Chondrocyte (in vitro differentiated cells): Measurements from ENCODE around the gene GTPBP4. TPM values are rescaled to one million over a fixed set of nuclear protein-coding genes. Genes with fewer than 3 reads are reported as not detected.

ENCODE experiments used
- DNase-seq: peaks from one replicate; pipeline ENCODE4 v3.0.0; 2021; ENCODE audit warnings: mixed read lengths, low spot score
- H3K27ac Mint-ChIP-seq: one replicate; pipeline ENCODE4 v1.8.0; 2021; ENCODE audit warnings: mild to moderate bottlenecking, moderate library complexity, mixed read lengths; ENCODE audit not compliant: unreplicated experiment
- H3K27me3 Mint-ChIP-seq: 2 replicates; pipeline ENCODE4 v1.8.0; 2021; ENCODE audit warnings: low read depth, mixed read lengths
- H3K36me3 Mint-ChIP-seq: 2 replicates; pipeline ENCODE4 v1.8.0; 2021; ENCODE audit warnings: low read depth, mixed read lengths
- H3K4me1 Mint-ChIP-seq: 2 replicates; pipeline ENCODE4 v1.8.0; 2021; ENCODE audit warnings: low read depth, mild to moderate bottlenecking, mixed read lengths
- H3K4me3 Mint-ChIP-seq: one replicate; pipeline ENCODE4 v1.8.0; 2021; ENCODE audit warnings: mild to moderate bottlenecking, moderate library complexity, mixed read lengths; ENCODE audit not compliant: unreplicated experiment
- H3K9me3 Mint-ChIP-seq: 2 replicates; pipeline ENCODE4 v1.8.0; 2021; ENCODE audit warnings: low read depth, mixed read lengths
- total RNA-seq: library from RNA; stranded (reverse); gene quantifications from 3 replicates; pipeline ENCODE4 v1.2.1, GENCODE V29; 2021
- TF ChIP-seq, protein P1 (sequence below): fragments of 200-600 bp; sonication (generic); IDR thresholded peaks from 2 replicates; pipeline ENCODE4 v1.5.0; 2021; ENCODE audit warnings: antibody characterized with exemption, mild to moderate bottlenecking, moderate library complexity

GTPBP4 gene
- total RNA-seq, 1 donor from 2014 or later: 48.5 TPM

DNA sequence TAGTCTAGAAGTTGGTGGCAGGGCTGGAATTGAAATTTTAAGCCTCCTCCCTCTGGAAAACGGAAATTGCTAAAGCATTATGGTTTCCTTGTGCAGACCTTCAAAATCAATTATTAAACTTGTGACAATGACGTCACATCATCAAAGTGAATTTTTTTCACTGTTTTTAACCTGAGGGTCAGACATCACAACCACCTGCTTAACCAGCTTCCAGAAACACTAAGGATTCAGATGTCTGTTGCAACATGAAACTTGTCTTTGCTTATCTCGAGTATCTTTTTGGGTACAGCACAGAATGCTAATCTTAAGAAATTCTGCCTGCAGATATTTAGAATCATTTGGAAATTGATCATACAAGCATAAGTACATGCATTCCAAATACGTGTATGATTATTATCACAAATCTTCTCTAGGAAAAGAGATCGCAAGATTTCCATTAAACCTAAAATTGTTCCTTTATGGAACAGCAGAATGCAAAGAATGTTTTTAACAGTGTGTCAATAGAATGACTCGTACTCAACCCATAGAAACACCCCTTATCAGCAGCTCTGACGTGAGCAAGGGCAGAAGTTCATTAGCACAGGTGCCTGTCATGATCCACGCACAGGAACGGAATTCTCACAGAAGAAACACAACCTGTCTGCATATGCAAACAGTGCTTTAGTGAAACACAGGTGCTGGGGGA lies 4.1 kb upstream of the GTPBP4 start:
- Mint-ChIP-seq H3K9me3 (peaks cover 9% of the 10 kb centered on the region), H3K27ac (no peak overlapping the region), H3K27me3 (no peaks in the 10 kb centered on the region), H3K36me3 (peaks cover 9% of the 10 kb centered on the region), H3K4me3 (no peak overlapping the region), H3K4me1 (peaks cover 17% of the 10 kb centered on the region)
- TF ChIP-seq, protein P1, sequence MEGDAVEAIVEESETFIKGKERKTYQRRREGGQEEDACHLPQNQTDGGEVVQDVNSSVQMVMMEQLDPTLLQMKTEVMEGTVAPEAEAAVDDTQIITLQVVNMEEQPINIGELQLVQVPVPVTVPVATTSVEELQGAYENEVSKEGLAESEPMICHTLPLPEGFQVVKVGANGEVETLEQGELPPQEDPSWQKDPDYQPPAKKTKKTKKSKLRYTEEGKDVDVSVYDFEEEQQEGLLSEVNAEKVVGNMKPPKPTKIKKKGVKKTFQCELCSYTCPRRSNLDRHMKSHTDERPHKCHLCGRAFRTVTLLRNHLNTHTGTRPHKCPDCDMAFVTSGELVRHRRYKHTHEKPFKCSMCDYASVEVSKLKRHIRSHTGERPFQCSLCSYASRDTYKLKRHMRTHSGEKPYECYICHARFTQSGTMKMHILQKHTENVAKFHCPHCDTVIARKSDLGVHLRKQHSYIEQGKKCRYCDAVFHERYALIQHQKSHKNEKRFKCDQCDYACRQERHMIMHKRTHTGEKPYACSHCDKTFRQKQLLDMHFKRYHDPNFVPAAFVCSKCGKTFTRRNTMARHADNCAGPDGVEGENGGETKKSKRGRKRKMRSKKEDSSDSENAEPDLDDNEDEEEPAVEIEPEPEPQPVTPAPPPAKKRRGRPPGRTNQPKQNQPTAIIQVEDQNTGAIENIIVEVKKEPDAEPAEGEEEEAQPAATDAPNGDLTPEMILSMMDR: no peak
- DNase-seq: no peak

DNA sequence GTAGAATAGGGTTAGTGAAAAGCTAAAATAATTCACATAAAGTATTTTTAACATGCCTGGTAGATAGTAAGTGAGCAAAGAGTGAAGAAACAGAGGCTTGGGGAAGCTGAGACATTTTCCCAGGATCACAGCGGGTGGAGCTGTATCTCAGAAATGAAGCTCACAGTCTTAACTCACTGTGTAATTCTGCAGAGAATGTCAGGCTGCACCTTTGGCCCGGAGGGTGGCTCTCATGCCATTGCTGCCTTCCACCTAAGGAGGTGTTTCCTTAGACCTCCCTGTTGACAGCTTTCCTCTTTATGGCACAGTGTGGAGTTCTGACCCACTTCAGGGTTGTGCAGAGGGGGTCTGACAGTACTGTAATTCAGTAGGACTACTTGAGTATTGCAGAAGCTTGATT lies 2.9 kb upstream of the GTPBP4 start:
- DNase-seq: no peak
- Mint-ChIP-seq H3K27me3 (no peaks in the 10 kb centered on the region), H3K9me3 (peaks cover 7% of the 10 kb centered on the region), H3K36me3 (peaks cover 9% of the 10 kb centered on the region), H3K4me3 (no peak overlapping the region), H3K4me1 (peaks cover 29% of the 10 kb centered on the region), H3K27ac (no peak overlapping the region)
- TF ChIP-seq, protein P1: no peak

DNA sequence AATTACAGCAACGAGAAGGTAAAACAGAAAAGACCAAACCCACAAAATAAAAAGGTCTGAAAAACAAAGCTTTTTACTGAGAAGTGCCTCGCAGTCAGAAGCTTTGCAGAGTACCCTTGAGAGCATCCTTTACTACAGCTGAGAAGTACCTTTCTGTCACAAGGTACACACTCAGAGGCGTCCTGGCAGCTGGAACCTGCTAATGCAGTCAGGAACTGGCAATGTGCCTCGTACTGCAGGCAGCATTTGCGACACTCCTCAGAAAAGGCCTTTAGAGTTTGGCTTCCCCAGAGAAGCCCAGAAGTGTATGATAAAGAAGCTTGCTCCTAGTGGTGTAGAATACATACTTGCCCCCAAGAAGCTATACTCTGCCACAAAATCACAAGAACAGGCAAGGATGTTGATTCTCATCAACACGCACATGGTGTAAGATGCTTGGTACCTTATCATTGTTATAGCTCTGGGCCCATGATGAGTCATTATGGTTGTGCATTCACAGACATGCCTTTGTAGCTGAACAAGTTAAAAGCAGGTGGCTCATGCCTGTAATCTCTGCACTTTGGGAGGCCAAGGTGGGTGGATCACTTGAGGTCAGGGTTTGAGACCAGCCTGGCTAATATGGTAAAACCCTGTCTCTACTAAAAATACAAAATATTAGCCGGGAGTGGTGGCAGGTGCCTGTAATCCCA lies 2.0 kb upstream of the GTPBP4 start:
- no peak for DNase-seq
- no peaks in the 10 kb centered on the region for H3K9me3 Mint-ChIP-seq
- TF ChIP-seq, protein P1: no peak
- H3K36me3 Mint-ChIP-seq: peaks cover 3% of the 10 kb centered on the region
- H3K4me3 Mint-ChIP-seq: no peak overlapping the region
- H3K27me3 Mint-ChIP-seq: no peaks in the 10 kb centered on the region
- H3K27ac Mint-ChIP-seq: peak overlapping the region; percentile 96
- peaks cover 37% of the 10 kb centered on the region for H3K4me1 Mint-ChIP-seq

DNA sequence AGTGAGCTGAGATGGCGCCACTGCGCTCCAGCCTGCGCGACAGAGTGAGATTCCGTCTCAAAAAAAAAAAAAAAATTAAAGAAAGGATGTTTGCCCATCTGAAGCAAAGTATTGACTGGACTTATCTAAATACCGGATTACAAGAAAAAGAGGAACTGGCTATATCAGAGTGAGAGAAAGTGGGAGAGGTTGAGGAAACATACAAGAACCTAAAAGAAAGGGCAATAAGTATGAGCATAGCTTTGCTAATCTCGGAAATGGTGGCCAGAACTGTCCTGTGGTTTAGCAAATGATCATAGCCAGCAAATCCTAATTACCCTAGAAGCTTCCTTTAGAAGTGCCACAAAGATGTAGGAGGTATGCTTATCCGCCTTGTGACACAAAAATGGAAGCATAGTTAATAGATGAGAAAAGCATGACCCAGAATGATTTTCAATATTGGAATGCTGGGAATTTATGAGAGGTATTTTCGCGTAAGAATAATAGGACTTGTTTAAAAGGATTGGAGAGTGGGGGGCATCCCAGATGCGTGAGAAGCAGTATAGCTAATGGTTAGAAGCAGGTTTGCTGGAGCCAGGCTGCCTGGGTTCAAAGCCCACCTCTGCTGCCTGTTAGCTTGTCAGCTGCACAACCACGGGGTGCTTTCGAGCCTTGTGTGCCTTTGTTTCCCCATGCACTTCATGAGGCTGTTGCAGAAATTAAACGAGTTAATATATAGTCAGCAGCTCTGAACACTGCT lies 1.2 kb upstream of the GTPBP4 start:
- TF ChIP-seq, protein P1: no peak
- Mint-ChIP-seq H3K27me3 (no peaks in the 10 kb centered on the region), H3K36me3 (peaks cover 3% of the 10 kb centered on the region), H3K27ac (peak overlapping the region; percentile 96), H3K4me3 (peak overlapping the region; percentile 88), H3K9me3 (no peaks in the 10 kb centered on the region), H3K4me1 (peaks cover 38% of the 10 kb centered on the region)
- DNase-seq: no peak

DNA sequence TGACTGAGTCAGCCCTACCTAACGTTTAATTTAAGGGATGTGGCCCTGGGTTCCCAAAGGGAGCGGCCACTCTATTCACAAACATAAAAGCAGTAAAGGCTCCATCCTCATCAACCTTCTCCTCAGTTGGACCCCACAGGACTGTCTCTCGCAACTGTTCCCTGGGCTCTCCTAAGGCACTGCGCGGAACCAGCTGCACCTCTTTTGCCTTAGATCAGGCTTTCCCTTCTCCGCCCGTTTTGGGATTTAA lies 689 bp upstream of the GTPBP4 start:
- H3K9me3 Mint-ChIP-seq: no peaks in the 10 kb centered on the region
- no peaks in the 10 kb centered on the region for H3K27me3 Mint-ChIP-seq
- no peak for DNase-seq
- peak overlapping the region; percentile 96 for H3K27ac Mint-ChIP-seq
- H3K4me1 Mint-ChIP-seq: peaks cover 38% of the 10 kb centered on the region
- peak overlapping the region; percentile 88 for H3K4me3 Mint-ChIP-seq
- peaks cover 3% of the 10 kb centered on the region for H3K36me3 Mint-ChIP-seq
- TF ChIP-seq, protein P1: no peak
